IMR-90 (cell line): ENCODE data around the gene PPP2R2D. TPM values are rescaled to one million over a fixed set of nuclear protein-coding genes. Genes with fewer than 3 reads are reported as not detected.

Experiments used
- ATAC-seq: fragments of 200-7000 bp; cut with Tn5 transposase; 2 replicates; pipeline ENCODE4 v1.9.1; 2020; ENCODE audit warnings: low read depth, mild to moderate bottlenecking, moderate library complexity
- BruUV-seq: library from RNA; stranded (reverse); fragments of 400-500 nt; replicated peaks from 2 replicates; lab custom pipeline; 2021; lab: Mats Ljungman, UMichigan
- CTCF ChIA-PET: fragments of 300-600 bp; formaldehyde crosslinking; extraction: SDS; loops from one replicate; lab custom pipeline; 2021; ENCODE audit warnings: antibody characterized with exemption; lab: Yijun Ruan, JAX
- POLR2A ChIA-PET: fragments of 300-600 bp; sonication (Branson Sonifier 250); formaldehyde crosslinking; loops from one replicate; lab custom pipeline; 2022; ENCODE audit warnings: antibody characterized with exemption; ENCODE audit not compliant: unreplicated experiment; lab: Charles Lee
- DNase-seq: peaks from one replicate; pipeline ENCODE4 v3.0.0; 2013
- H2AFZ ChIP-seq: replicated peaks from 2 replicates; pipeline ENCODE3; 2013; ENCODE audit warnings: low read length, mild to moderate bottlenecking; ENCODE audit not compliant: poor library complexity
- H2AK5ac ChIP-seq: 2 replicates; pipeline ENCODE4 v1.6.1; 2013; ENCODE audit warnings: low read depth, low read length, inconsistent platforms
- H2AK9ac ChIP-seq: replicated peaks from 2 replicates; pipeline ENCODE3; 2013; ENCODE audit warnings: mild to moderate bottlenecking, low read depth, low read length, moderate library complexity; ENCODE audit not compliant: poor library complexity
- H2BK120ac ChIP-seq: 2 replicates; pipeline ENCODE4 v1.6.1; 2013; ENCODE audit warnings: low read depth, low read length, inconsistent platforms
- H2BK15ac ChIP-seq: 3 replicates; pipeline ENCODE4 v1.6.1; 2013; ENCODE audit warnings: low read depth, low read length, inconsistent platforms
- H2BK20ac ChIP-seq: 2 replicates; pipeline ENCODE4 v1.6.1; 2013; ENCODE audit warnings: low read depth, mild to moderate bottlenecking, inconsistent platforms, low read length, moderate library complexity
- H2BK5ac ChIP-seq: 2 replicates; pipeline ENCODE4 v1.6.1; 2013; ENCODE audit warnings: mild to moderate bottlenecking, low read depth, low read length, inconsistent platforms; ENCODE audit not compliant: poor library complexity, severe bottlenecking
- H3K14ac ChIP-seq: replicated peaks from 2 replicates; pipeline ENCODE4 v1.6.1; 2013; ENCODE audit warnings: low read depth, low read length, inconsistent platforms
- H3K18ac ChIP-seq: 2 replicates; pipeline ENCODE4 v1.6.1; 2013; ENCODE audit warnings: low read depth, low read length, control low read depth
- H3K23ac ChIP-seq: 2 replicates; pipeline ENCODE4 v1.6.1; 2013; ENCODE audit warnings: low read depth, low read length, inconsistent platforms
- H3K27ac ChIP-seq: 2 replicates; pipeline ENCODE4 v1.5.1; 2013; ENCODE audit warnings: mild to moderate bottlenecking, control low read depth, low read length; ENCODE audit not compliant: insufficient read depth
- H3K27me3 ChIP-seq: 2 replicates; pipeline ENCODE4 v1.6.1; 2013; ENCODE audit warnings: low read length; ENCODE audit not compliant: control insufficient read depth, insufficient read depth
- H3K36me3 ChIP-seq: 2 replicates; pipeline ENCODE4 v1.6.1; 2013; ENCODE audit warnings: low read length, mixed read lengths; ENCODE audit not compliant: control insufficient read depth, insufficient read depth
- H3K4ac ChIP-seq: 2 replicates; pipeline ENCODE4 v1.6.1; 2013; ENCODE audit warnings: low read depth, low read length, inconsistent platforms
- H3K4me1 ChIP-seq: 2 replicates; pipeline ENCODE4 v1.6.1; 2013; ENCODE audit warnings: low read length, mixed read lengths; ENCODE audit not compliant: control insufficient read depth, insufficient read depth
- H3K4me2 ChIP-seq: 2 replicates; pipeline ENCODE4 v1.6.1; 2013; ENCODE audit warnings: low read depth, mild to moderate bottlenecking, control low read depth, low read length, moderate library complexity
- H3K4me3 ChIP-seq: 2 replicates; pipeline ENCODE4 v1.5.1; 2013; ENCODE audit warnings: low read depth, mild to moderate bottlenecking, control low read depth, low read length, moderate library complexity; ENCODE audit not compliant: insufficient read depth
- H3K56ac ChIP-seq: 2 replicates; pipeline ENCODE4 v1.6.1; 2013; ENCODE audit warnings: low read length, inconsistent platforms; ENCODE audit not compliant: insufficient read depth; ENCODE audit errors: extremely low read depth
- H3K79me1 ChIP-seq, 2 experiments: 2 replicates each; pipeline ENCODE4 v1.6.1; 2013; ENCODE audit warnings: low read length in 2 of 2, inconsistent platforms in 1 of 2, low read depth in 1 of 2
- H3K9ac ChIP-seq: 2 replicates; pipeline ENCODE4 v1.6.1; 2013; ENCODE audit warnings: low read depth, low read length, control low read depth
- H3K9me1 ChIP-seq: 2 replicates; pipeline ENCODE4 v1.6.1; 2013; ENCODE audit warnings: low read length, inconsistent platforms; ENCODE audit not compliant: insufficient read depth
- H3K9me3 ChIP-seq: 2 replicates; pipeline ENCODE4 v1.6.1; 2013; ENCODE audit warnings: low read length; ENCODE audit not compliant: control insufficient read depth, insufficient read depth
- H4K20me1 ChIP-seq: 2 replicates; pipeline ENCODE4 v1.6.1; 2013; ENCODE audit warnings: low read length, inconsistent platforms; ENCODE audit not compliant: insufficient read depth
- H4K5ac ChIP-seq: 2 replicates; pipeline ENCODE4 v1.6.1; 2013; ENCODE audit warnings: mild to moderate bottlenecking, low read depth, low read length, control low read depth
- H4K8ac ChIP-seq, 2 experiments: 2 replicates each; pipeline ENCODE4 v1.6.1; 2013; ENCODE audit warnings: low read depth in 2 of 2, low read length in 2 of 2, control low read depth in 1 of 2, inconsistent platforms in 1 of 2
- H4K91ac ChIP-seq: 2 replicates; pipeline ENCODE4 v1.6.1; 2013; ENCODE audit warnings: low read depth, low read length, inconsistent platforms; ENCODE audit not compliant: insufficient read depth
- FOS ChIP-seq: fragments of 150-350 bp; IDR thresholded peaks from 2 replicates; pipeline ENCODE4 v1.6.1; 2016; ENCODE audit warnings: low read depth, low read length
- MXI1 ChIP-seq: IDR thresholded peaks from 2 replicates; pipeline ENCODE4 v1.6.1; 2012; ENCODE audit warnings: low read depth, mild to moderate bottlenecking, low read length, moderate library complexity, borderline replicate concordance
- WGBS, 2 experiments: methylation state at CpG; one replicate each; pipeline versions ENCODE4 v1.1.5 to v1.1.7; 2013; ENCODE audit warnings: missing lambda C conversion rate in 2 of 2; ENCODE audit not compliant: insufficient read length in 1 of 2; ENCODE audit errors: extremely low coverage in 2 of 2; 5-methylcytosine and 5-hydroxymethylcytosine counted together
- dilution Hi-C: fragments of 300-500 bp; cut with HindIII; formaldehyde crosslinking; loops from one replicate; pipeline ENCODE4 v1.14.3; 2018; ENCODE audit warnings: low sequenced_read_pairs; ENCODE audit not compliant: unreplicated experiment
- in situ Hi-C: fragments of 300-500 bp; cut with MboI; formaldehyde crosslinking; loops from 3 replicates; pipeline ENCODE4 v1.14.3; 2019; ENCODE audit warnings: low sequenced_read_pairs, inconsistent platforms, mixed read lengths
- intact Hi-C: fragments of 100-400 bp; cut with micrococcal nuclease; formaldehyde crosslinking; loops from 2 replicates; pipeline ENCODE4 v1.10.0; 2022
- polyA plus RNA-seq, 3 experiments: library from polyadenylated mRNA; depleted of rRNA; stranded (reverse); fragments of >200 nt; gene quantifications; 2 replicates each; pipeline ENCODE4 v1.2.3, GENCODE V29; 2012; ENCODE audit warnings: low replicate concordance in 1 of 3
- total RNA-seq: library from RNA; depleted of rRNA; stranded (reverse); fragments of >200 nt; gene quantifications from 2 replicates; pipeline ENCODE4 v1.2.3, GENCODE V29; 2012

PPP2R2D gene
- total and polyA plus RNA-seq, 2 of the 4 experiments (the other 2 are of a cell fraction): 22.8 to 23.8 TPM

GRCh38 chr10:131980761-131981428 lies 80.1 kb downstream of the PPP2R2D start:
- no peak for DNase-seq
- ChIA-PET CTCF (interaction anchor here (0.6 to 2.3 kb wide), 5 partner anchors 16 to 655 kb away, joined by 3 to 11 read pairs (median 3); no protein-coding TSS in a partner anchor), POLR2A (no interaction called here)

More at GRCh38 chr10:131980761-131981428, 80.1 kb downstream of the PPP2R2D start:
- Histone ChIP-seq H3K9me1 (peaks cover 14% of the 10 kb centered on the region), H3K4me3 (peak overlapping the region; percentile 99), H3K79me1 (peaks cover 0 to 56% of the 10 kb centered on the region in 2 experiments; a peak in 2 of 4 replicates), H4K8ac (peak overlapping the region; percentile 47 to 62; a peak in 3 of 4 replicates), H3K9me3 (no peaks in the 10 kb centered on the region), H3K4ac (peak overlapping the region; percentile 89), H4K5ac (peak overlapping the region; percentile 85), H3K14ac (peak overlapping the region; percentile 90), H4K20me1 (peaks cover 50% of the 10 kb centered on the region), H2BK5ac (peak overlapping the region; percentile 81), H3K4me1 (peaks cover 14% of the 10 kb centered on the region), H4K91ac (peak overlapping the region; percentile 60; the same call in 1 of the 2 replicates), H2BK20ac (no peak overlapping the region), H3K27ac (peak overlapping the region; percentile 85), H2BK120ac (peak overlapping the region; percentile 37; the same call in 1 of the 2 replicates), H2AK5ac (peak overlapping the region; percentile 54), H3K18ac (peak overlapping the region; percentile 86), H3K36me3 (peaks cover 23% of the 10 kb centered on the region), H3K27me3 (no peaks in the 10 kb centered on the region), H2AK9ac (peak overlapping the region; percentile 95), H2AFZ (peak overlapping the region; percentile 83), H3K56ac (peak overlapping the region; percentile 42), H3K9ac (peak overlapping the region; percentile 94), H3K23ac (peak overlapping the region; percentile 98), H2BK15ac (no peak overlapping the region), H3K4me2 (peak overlapping the region; percentile 73)
- no peak for ATAC-seq
- intact Hi-C loops: loop anchor here (1.0 to 5.0 kb wide), 4 partner anchors 42 to 96 kb away; partner anchors contain the start of genes JAKMIP3 and PPP2R2D
- no TSS peak for BruUV-seq
- WGBS, 2 experiments: 5% methylated on average over 8 of the region's 31 CpGs; no CpG with 5 or more reads in 1 of the 2 experiments
- in situ Hi-C loops: no loop called here
- TF ChIP-seq FOS (no peak), MXI1 (0 out of 2 replicates have a peak, but pooled peaks have one; percentile 18)
- dilution Hi-C loops: no loop called here
